Endothelial cell of umbilical vein (primary cell): ENCODE results near the gene KIAA0232. TPM values are rescaled to one million over a fixed set of nuclear protein-coding genes. Genes with fewer than 3 reads are reported as not detected.

ENCODE experiments used
- BruUV-seq: library from RNA; stranded (reverse); fragments of 400-500 nt; replicated peaks from 2 replicates; lab custom pipeline; 2021; lab: Mats Ljungman, UMichigan
- CTCF ChIA-PET: fragments of 300-600, 350-600 bp; sonication (Branson Sonifier 250); formaldehyde crosslinking; loops from one replicate; lab custom pipeline; 2021; ENCODE audit warnings: antibody characterized with exemption, inconsistent platforms; lab: Charles Lee
- POLR2A ChIA-PET: fragments of 300-600, 350-600 bp; sonication (Branson Sonifier 250); formaldehyde crosslinking; loops from one replicate; lab custom pipeline; 2021; ENCODE audit warnings: antibody characterized with exemption, inconsistent platforms; lab: Charles Lee
- DNase-seq: peaks from one replicate; pipeline ENCODE4 v3.0.0-alpha.2; 2011; ENCODE audit warnings: low read depth, low spot score
- FAIRE-seq: peaks from 2 replicates; lab custom pipeline; 2011; peaks lifted over from hg19 to GRCh38; lab: Jason Lieb, UNC
- H2AFZ ChIP-seq: 2 replicates; pipeline ENCODE4 v1.6.0; 2012; ENCODE audit warnings: low read depth, low read length, control low read depth, inconsistent platforms
- H3K27ac ChIP-seq: 2 replicates; pipeline ENCODE4 v1.5.1; 2011; ENCODE audit warnings: low read depth, mild to moderate bottlenecking, control low read depth, low read length, moderate library complexity; ENCODE audit not compliant: insufficient read depth
- H3K27me3 ChIP-seq, 2 experiments: 2 replicates each; pipeline versions ENCODE4 v1.6.0 to v1.6.1; 2011; ENCODE audit warnings: low read length in 2 of 2, mixed read lengths in 1 of 2; ENCODE audit not compliant: control insufficient read depth in 2 of 2, insufficient read depth in 2 of 2
- H3K36me3 ChIP-seq, 2 experiments: 2 replicates in 1 of 2; 3 replicates in 1 of 2; pipeline ENCODE4 v1.5.1; 2011; ENCODE audit warnings: low read length in 2 of 2, mild to moderate bottlenecking in 1 of 2, moderate library complexity in 1 of 2; ENCODE audit not compliant: control insufficient read depth in 2 of 2, insufficient read depth in 2 of 2; ENCODE audit errors: extremely low read depth in 1 of 2
- H3K4me1 ChIP-seq: 3 replicates; pipeline ENCODE4 v1.5.1; 2011; ENCODE audit warnings: mild to moderate bottlenecking, low read length; ENCODE audit not compliant: control insufficient read depth, insufficient read depth; ENCODE audit errors: extremely low read depth
- H3K4me2 ChIP-seq: 2 replicates; pipeline ENCODE4 v1.6.1; 2011; ENCODE audit warnings: low read length, control low read depth, mixed read lengths; ENCODE audit not compliant: insufficient read depth
- H3K4me3 ChIP-seq, 3 experiments: fragments of 200-600 bp in 1 of 3; sonication (generic), shearing (Covaris generic) in 1 of 3; replicated peaks in 1 of 3; 2 replicates each; pipeline ENCODE4 v1.5.1; 2011 to 2016; ENCODE audit warnings: control low read depth in 3 of 3, low read length in 3 of 3, mild to moderate bottlenecking in 2 of 3, inconsistent platforms in 1 of 3, low read depth in 1 of 3, moderate library complexity in 1 of 3; ENCODE audit not compliant: insufficient read depth in 1 of 3
- H3K79me2 ChIP-seq: 2 replicates; pipeline ENCODE4 v1.6.0; 2012; ENCODE audit warnings: low read length, inconsistent platforms; ENCODE audit not compliant: control insufficient read depth, insufficient read depth
- H3K9ac ChIP-seq: replicated peaks from 2 replicates; pipeline ENCODE3; 2011; ENCODE audit warnings: low read length, control low read depth; ENCODE audit not compliant: insufficient read depth; ENCODE audit errors: extremely low read depth
- H3K9me1 ChIP-seq: replicated peaks from 3 replicates; pipeline ENCODE4 v1.6.0; 2011; ENCODE audit warnings: mild to moderate bottlenecking, low read length; ENCODE audit not compliant: control insufficient read depth, insufficient read depth; ENCODE audit errors: extremely low read depth
- H3K9me3 ChIP-seq: replicated peaks from 2 replicates; pipeline ENCODE4 v1.5.1; 2012; ENCODE audit warnings: low read length, inconsistent platforms; ENCODE audit not compliant: control insufficient read depth, insufficient read depth
- H4K20me1 ChIP-seq: replicated peaks from 2 replicates; pipeline ENCODE3; 2011; ENCODE audit warnings: mild to moderate bottlenecking, low read length; ENCODE audit not compliant: control insufficient read depth, insufficient read depth; ENCODE audit errors: extremely low read depth
- CTCF ChIP-seq, 2 donors: IDR thresholded peaks; 1 replicate in 1 of 2; 2 replicates in 1 of 2; pipeline ENCODE4 v1.5.1; 2011; ENCODE audit warnings: low read length in 2 of 2, mild to moderate bottlenecking in 2 of 2, moderate library complexity in 2 of 2, control low read depth in 1 of 2, inconsistent platforms in 1 of 2, low read depth in 1 of 2; ENCODE audit not compliant: insufficient read depth in 1 of 2; ENCODE audit errors: extremely low read depth in 1 of 2
- MAX ChIP-seq: IDR thresholded peaks from 2 replicates; pipeline ENCODE4 v1.6.1; 2011; ENCODE audit not compliant: insufficient read depth, insufficient read length
- MYC ChIP-seq: IDR thresholded peaks from one replicate; pipeline ENCODE4 v1.6.1; 2011; ENCODE audit warnings: mild to moderate bottlenecking, low read depth, low read length
- dilution Hi-C: fragments of 300-500 bp; cut with MboI; formaldehyde crosslinking; loops from one replicate; pipeline ENCODE4 v1.15.0; 2019; ENCODE audit warnings: low sequenced_read_pairs; ENCODE audit not compliant: extremely low pct_ligation_motif_present
- intact Hi-C: fragments of 100-400 bp; cut with micrococcal nuclease; formaldehyde crosslinking; loops from one replicate; pipeline ENCODE4 v1.10.0; 2022
- polyA plus RNA-seq, 4 experiments: library from polyadenylated mRNA; depleted of rRNA in 3 of 4; stranded (reverse) in 3 of 4; unstranded in 1 of 4; fragments of >200 nt; gene quantifications; 2 replicates each; pipeline versions ENCODE4 v1.2.1 to v1.2.3, GENCODE V29; 2011 to 2012; ENCODE audit warnings: missing spikeins in 1 of 4
- total RNA-seq: library from RNA; stranded (reverse); gene quantifications from 2 replicates; pipeline ENCODE4 v1.2.3, GENCODE V29; 2021

KIAA0232 gene
- total and polyA plus RNA-seq, 2 donors (not counting 3 experiments of a cell fraction or from before 2014, with no cell fraction given), result 5.3 to 18.4 TPM

GRCh38 chr4:6910340-6910959 is 127.9 kb downstream of the KIAA0232 start:
- BruUV-seq, result TSS peak; percentile 27
- Histone ChIP-seq H3K27ac (no peak overlapping the region), H3K36me3 (no peaks in the 10 kb centered on the region), H3K27me3 (peaks cover 0 to 7% of the 10 kb centered on the region in 2 experiments), H3K9ac (peak overlapping the region; percentile 33), H3K9me1 (no peaks in the 10 kb centered on the region), H4K20me1 (no peaks in the 10 kb centered on the region), H2AFZ (peak overlapping the region; percentile 68), H3K4me2 (peak overlapping the region; percentile 61), H3K79me2 (no peaks in the 10 kb centered on the region), H3K9me3 (no peaks in the 10 kb centered on the region), H3K4me1 (peaks cover 16% of the 10 kb centered on the region), H3K4me3 (peak overlapping the region; percentile 26 to 73 (median 35))
- no peak for FAIRE-seq
- POLR2A ChIA-PET, result no interaction called here
- DNase-seq, result no peak
- TF ChIP-seq MYC (no peak), CTCF (IDR thresholded peaks at IDR 0.05; ENCODE audit: extremely low read depth in 1 of 2, insufficient read depth in 1 of 2, low read depth in 1 of 2, low read length in 2 of 2) (peak in 1 of 2 donors; percentile 24), MAX (no peak)
- dilution Hi-C loops, result no loop called here
- CTCF ChIA-PET, result interaction anchor here (1.5 to 2.3 kb wide), 4 partner anchors 11 to 190 kb away, joined by 3 to 7 read pairs (median 4); no protein-coding TSS in a partner anchor
- intact Hi-C loops, result loop anchor here (2.0 kb wide), 1 partner anchor 32 kb away; no protein-coding TSS in a partner anchor
